ENCODE results near the gene HM13.

DNA sequence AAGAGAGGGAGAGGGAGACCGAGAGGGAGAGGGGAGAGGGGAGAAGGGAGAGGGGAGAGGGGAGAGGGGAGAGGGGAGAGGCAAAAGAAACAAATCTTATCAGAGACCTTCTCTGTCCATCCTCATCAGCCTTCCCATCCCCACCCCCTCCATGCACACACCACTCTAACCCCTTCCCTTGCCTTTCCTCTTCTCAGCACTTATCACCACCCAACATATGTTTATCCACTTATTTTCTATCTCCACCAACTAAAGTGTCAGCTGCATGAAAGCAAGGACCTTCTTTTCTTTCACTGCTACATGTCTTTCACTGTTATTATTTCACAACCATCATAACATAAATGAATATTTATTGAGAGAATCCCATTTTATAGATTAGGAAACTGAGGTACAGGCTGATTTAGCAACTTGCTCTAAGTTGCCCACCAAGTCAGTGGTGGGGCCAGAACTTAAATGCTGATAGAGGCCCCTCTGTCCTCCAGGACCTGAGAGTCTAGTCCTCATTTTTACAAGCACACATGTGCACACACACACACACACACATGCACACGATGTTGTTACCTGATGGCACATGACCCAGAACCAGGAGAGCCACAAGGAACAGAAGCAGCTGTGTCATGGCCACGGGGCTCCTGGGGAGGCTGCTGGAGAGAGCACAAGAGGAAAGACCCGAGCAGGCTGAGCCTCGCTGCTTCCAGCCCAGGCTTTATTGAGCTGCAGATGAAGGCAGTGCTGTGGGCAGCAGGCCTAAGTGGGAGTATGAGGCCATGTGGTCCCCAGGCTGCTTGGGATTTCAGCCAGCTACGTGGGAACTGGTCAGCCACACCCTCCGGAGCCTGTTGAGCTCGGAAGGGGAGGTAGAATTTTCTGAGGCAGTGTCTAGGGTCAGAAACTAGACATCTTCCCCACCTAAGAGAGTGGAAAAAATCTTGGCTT lies 41.6 kb upstream of the HM13 start:
- TF ChIP-seq, protein P1, sequence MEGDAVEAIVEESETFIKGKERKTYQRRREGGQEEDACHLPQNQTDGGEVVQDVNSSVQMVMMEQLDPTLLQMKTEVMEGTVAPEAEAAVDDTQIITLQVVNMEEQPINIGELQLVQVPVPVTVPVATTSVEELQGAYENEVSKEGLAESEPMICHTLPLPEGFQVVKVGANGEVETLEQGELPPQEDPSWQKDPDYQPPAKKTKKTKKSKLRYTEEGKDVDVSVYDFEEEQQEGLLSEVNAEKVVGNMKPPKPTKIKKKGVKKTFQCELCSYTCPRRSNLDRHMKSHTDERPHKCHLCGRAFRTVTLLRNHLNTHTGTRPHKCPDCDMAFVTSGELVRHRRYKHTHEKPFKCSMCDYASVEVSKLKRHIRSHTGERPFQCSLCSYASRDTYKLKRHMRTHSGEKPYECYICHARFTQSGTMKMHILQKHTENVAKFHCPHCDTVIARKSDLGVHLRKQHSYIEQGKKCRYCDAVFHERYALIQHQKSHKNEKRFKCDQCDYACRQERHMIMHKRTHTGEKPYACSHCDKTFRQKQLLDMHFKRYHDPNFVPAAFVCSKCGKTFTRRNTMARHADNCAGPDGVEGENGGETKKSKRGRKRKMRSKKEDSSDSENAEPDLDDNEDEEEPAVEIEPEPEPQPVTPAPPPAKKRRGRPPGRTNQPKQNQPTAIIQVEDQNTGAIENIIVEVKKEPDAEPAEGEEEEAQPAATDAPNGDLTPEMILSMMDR (conservative IDR thresholded peaks at IDR 0.05): no peak
- TF ChIP-seq ZFX (IDR thresholded peaks at IDR 0.05): no peak
